Psoas muscle (tissue), 8 donors: ENCODE data around the gene KIF6. TPM values are rescaled to one million over a fixed set of nuclear protein-coding genes. Genes with fewer than 3 reads are reported as not detected.
A peak's percentile ranks its signal among the peaks of the same experiment; 100 is the strongest.

ENCODE experiments used
- ATAC-seq, 4 donors: fragments of 200-7000 bp; cut with Tn5 transposase; one replicate each; pipeline ENCODE4 v1.9.1; 2020; ENCODE audit warnings: moderate library complexity in 3 of 4, mild to moderate bottlenecking in 2 of 4
- DNase-seq, 2 donors: peaks; one replicate each; pipeline ENCODE4 v3.0.0-alpha.2; 2020
- H3K27ac ChIP-seq: fragments of 200-600 bp; one replicate; pipeline ENCODE4 v1.8.0; 2022
- H3K27me3 ChIP-seq, 3 donors: fragments of 200-600 bp in 1 of 3; one replicate each; pipeline versions ENCODE4 v1.6.1 to v1.8.0; 2013 to 2022; ENCODE audit warnings: low read length in 2 of 3, mild to moderate bottlenecking in 2 of 3, moderate library complexity in 1 of 3; ENCODE audit not compliant: insufficient read depth in 3 of 3
- H3K36me3 ChIP-seq, 2 donors: fragments of 200-600 bp in 1 of 2; one replicate each; pipeline versions ENCODE4 v1.6.1 to v1.8.0; 2013 to 2022; ENCODE audit warnings: low read depth in 1 of 2, mild to moderate bottlenecking in 1 of 2, moderate library complexity in 1 of 2; ENCODE audit not compliant: insufficient read depth in 1 of 2
- H3K4me1 ChIP-seq: fragments of 200-600 bp; one replicate; pipeline ENCODE4 v1.8.0; 2022
- H3K4me3 ChIP-seq: fragments of 200-600 bp; one replicate; pipeline ENCODE4 v1.8.0; 2022; ENCODE audit warnings: mild to moderate bottlenecking
- H3K9me3 ChIP-seq: fragments of 200-600 bp; one replicate; pipeline ENCODE4 v1.8.0; 2022
- WGBS, 3 donors: extraction: QIAGEN DNeasy Blood & Tissue Kit; methylation state at CpG; one replicate each; pipeline versions ENCODE4 v1.1.6 to v1.1.7; 2013; 5-methylcytosine and 5-hydroxymethylcytosine counted together
- intact Hi-C, 2 donors: fragments of 100-400 bp; cut with DNase I; formaldehyde crosslinking; loops; one replicate each; pipeline versions ENCODE4 v1.11.0 to v1.14.2; 2022
- polyA plus RNA-seq, 3 donors: library from polyadenylated mRNA; stranded (reverse); fragments of 200-250 nt; gene quantifications; one replicate each; pipeline ENCODE4 v1.2.3, GENCODE V29; 2013
- total RNA-seq, 4 donors: library from RNA; stranded (reverse); fragmentation: NEBNext Ultra II Directional in 2 of 4; extraction: Animal tissue kit (Norgen Biotek cat#: 25700) in 2 of 4; gene quantifications; one replicate each; pipeline versions ENCODE4 v1.2.1 to v1.2.4, GENCODE V29; 2021 to 2023
- TF ChIP-seq, protein P1 (sequence below): fragments of 200-600 bp; IDR thresholded peaks from one replicate; pipeline ENCODE4 v1.8.0; 2022; ENCODE audit warnings: antibody characterized with exemption
- donor health status: healthy with polysubstance abuse.
- donor health status: DM: no; HTN: no; CAD: no; lungs with moderate emphysema.
- donor health status: Bipolar disorder and iron deficiency.
- donor health status: healthy.
- donor health status: DM: yes; HTN: yes; CAD: no.
- donor health status: DM: no; HTN: no; CAD: no.
- donor health status: DM: no; HTN: no; CAD: no.
- donor health status: DM: yes; HTN: yes; CAD: no.

KIF6 gene
- total and polyA plus RNA-seq, 7 donors, result 0.03 to 0.17 (median 0.09) TPM; not detected in 2

DNA sequence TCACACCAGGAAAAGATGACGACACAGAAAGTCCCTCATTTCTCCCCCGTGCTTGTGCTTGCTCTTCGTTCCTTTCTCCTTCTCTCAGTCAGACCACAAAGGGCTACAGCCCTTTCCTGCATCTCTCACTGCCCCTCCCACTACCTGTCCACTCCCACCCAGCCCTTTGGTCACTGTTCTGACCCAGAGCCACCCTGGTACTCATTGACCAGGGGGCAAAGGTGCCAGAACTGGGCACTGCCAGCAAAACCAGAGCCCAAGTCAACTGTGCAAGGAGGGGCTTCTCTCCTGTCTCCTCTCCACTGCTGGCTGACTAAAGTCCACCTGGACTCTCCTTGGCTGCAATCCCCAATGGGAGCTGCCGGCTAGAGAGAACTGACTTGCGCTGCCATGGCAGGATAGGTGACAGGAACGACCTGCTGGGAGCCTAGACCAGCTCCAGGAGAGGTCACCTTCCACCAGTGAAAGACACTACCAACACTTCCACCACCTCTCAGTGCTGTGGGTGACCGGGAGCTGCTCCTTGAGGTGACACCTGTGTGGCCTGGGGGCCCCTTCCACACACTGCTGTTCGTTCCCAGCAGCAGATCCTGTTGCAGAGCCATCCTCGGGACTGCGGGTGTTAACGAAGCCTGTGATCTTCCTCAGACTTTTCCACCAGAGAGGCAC lies 443.8 kb downstream of the KIF6 start:
- H3K4me3 ChIP-seq, result no peak overlapping the region
- 73 to 82% (median 78%) methylated on average over 9 to 11 of the region's 11 CpGs for WGBS, 3 donors
- H3K9me3 ChIP-seq, result no peaks in the 10 kb centered on the region
- TF ChIP-seq, protein P1, sequence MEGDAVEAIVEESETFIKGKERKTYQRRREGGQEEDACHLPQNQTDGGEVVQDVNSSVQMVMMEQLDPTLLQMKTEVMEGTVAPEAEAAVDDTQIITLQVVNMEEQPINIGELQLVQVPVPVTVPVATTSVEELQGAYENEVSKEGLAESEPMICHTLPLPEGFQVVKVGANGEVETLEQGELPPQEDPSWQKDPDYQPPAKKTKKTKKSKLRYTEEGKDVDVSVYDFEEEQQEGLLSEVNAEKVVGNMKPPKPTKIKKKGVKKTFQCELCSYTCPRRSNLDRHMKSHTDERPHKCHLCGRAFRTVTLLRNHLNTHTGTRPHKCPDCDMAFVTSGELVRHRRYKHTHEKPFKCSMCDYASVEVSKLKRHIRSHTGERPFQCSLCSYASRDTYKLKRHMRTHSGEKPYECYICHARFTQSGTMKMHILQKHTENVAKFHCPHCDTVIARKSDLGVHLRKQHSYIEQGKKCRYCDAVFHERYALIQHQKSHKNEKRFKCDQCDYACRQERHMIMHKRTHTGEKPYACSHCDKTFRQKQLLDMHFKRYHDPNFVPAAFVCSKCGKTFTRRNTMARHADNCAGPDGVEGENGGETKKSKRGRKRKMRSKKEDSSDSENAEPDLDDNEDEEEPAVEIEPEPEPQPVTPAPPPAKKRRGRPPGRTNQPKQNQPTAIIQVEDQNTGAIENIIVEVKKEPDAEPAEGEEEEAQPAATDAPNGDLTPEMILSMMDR, result no peak
- intact Hi-C loops, result no loop called here
- no peaks in the 10 kb centered on the region for H3K27me3 ChIP-seq
- H3K27ac ChIP-seq, result no peak overlapping the region
- DNase-seq, result no peak
- no peaks in the 10 kb centered on the region for H3K4me1 ChIP-seq
- no peaks in the 10 kb centered on the region for H3K36me3 ChIP-seq
- ATAC-seq, result no peak

DNA sequence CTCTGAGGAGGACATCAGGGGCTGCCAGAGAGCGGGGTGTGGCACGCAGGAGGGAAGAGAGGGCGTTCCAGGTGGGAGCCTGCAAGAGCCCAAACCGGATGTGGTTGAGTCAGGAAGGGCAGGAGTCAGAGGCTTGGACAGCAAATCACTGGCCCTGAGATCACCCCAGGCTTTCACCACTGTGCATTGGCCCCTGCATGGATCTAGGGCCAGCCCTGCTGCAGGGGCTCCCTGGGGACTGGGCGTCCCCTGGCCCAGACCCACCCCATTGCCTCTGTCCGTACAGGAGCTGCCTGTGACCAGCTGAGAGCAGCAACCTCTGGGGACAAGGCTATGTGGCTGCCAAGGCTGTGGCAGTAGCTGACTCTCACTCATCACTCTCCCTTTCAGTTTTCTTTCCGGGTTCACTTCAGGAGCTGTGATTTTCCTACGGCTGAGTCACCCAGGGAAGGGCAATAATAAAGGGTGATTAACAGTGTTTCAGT lies 444.9 kb downstream of the KIF6 start:
- Histone ChIP-seq H3K27me3 (no peaks in the 10 kb centered on the region), H3K27ac (no peak overlapping the region), H3K4me3 (no peak overlapping the region), H3K36me3 (no peaks in the 10 kb centered on the region), H3K4me1 (no peaks in the 10 kb centered on the region), H3K9me3 (no peaks in the 10 kb centered on the region)
- intact Hi-C loops, result no loop called here
- TF ChIP-seq, protein P1, result no peak
- DNase-seq, result peak; percentile 54 to 72
- peak in 2 of 4 donors; percentile 42 to 46 for ATAC-seq
- 40 to 49% (median 42%) methylated on average over 8 of the region's 8 CpGs for WGBS, 3 donors

Other genes with a start within 250 kb of the KIF6 start
- 10 to 100 TPM; 10.7 to 67.1 (median 23.4) TPM for gene DAAM2, start 67.0 kb upstream of the KIF6 start, total RNA-seq
- 10 to 100 TPM in 2 of 3 donors, 1 to 10 TPM in 1; 7.0 to 43.8 (median 31.4) TPM for gene DAAM2, start 67.0 kb upstream of the KIF6 start, polyA plus RNA-seq
- gene MOCS1, start 209.1 kb upstream of the KIF6 start, total RNA-seq, result 10 to 100 TPM; 24.2 to 44.2 (median 36.4) TPM
- 10 to 100 TPM; 17.3 to 32.5 (median 17.4) TPM for gene MOCS1, start 209.1 kb upstream of the KIF6 start, polyA plus RNA-seq